Activated CD4-positive, alpha-beta T cell treated with anti-CD3 and anti-CD28 coated beads for 48 hours (primary cell): Measurements from ENCODE around the gene TUBB2A.
"Not testable (repeated sequence)": the region's sequence is repeated elsewhere in the genome, so short reads cannot be mapped to it uniquely, and the experiment has no call there.

Source experiments
- DNase-seq: peaks from one replicate; pipeline ENCODE4 v3.0.0-alpha.2; 2020

The TUBB2A gene

GRCh38 chr6:3152689-3153088 is 4.7 kb downstream of the TUBB2A start:
- no peak for DNase-seq

- DNase-seq: no peak
These were observed 5.7 kb downstream of the TUBB2A start for GRCh38 chr6:3151691-3152090.

- DNase-seq: no peak
These were observed 9.2 kb downstream of the TUBB2A start for GRCh38 chr6:3147914-3148757.

- DNase-seq: no peak
These were observed 12.8 kb downstream of the TUBB2A start for GRCh38 chr6:3144571-3144970.

GRCh38 chr6:3143158-3143557 is 14.2 kb downstream of the TUBB2A start:
- no peak for DNase-seq

- no peak for DNase-seq
These were observed 14.8 kb downstream of the TUBB2A start for GRCh38 chr6:3142536-3142935.

GRCh38 chr6:3140201-3140600 is 17.1 kb downstream of the TUBB2A start:
- no peak for DNase-seq

- no peak for DNase-seq
These were observed 18.0 kb downstream of the TUBB2A start for GRCh38 chr6:3139090-3139903.

GRCh38 chr6:3138341-3138740 is 19.0 kb downstream of the TUBB2A start:
- no peak for DNase-seq

- not testable (repeated sequence) for DNase-seq
These were observed 19.5 kb downstream of the TUBB2A start for GRCh38 chr6:3137873-3138272.

- no peak for DNase-seq
These were observed 20.1 kb downstream of the TUBB2A start for GRCh38 chr6:3137057-3137777.

GRCh38 chr6:3136292-3137011 is 20.9 kb downstream of the TUBB2A start:
- no peak for DNase-seq

- no peak for DNase-seq
These were observed 21.6 kb downstream of the TUBB2A start for GRCh38 chr6:3135668-3136291.

- DNase-seq: no peak
These were observed 23.8 kb downstream of the TUBB2A start for GRCh38 chr6:3133515-3133914.

- DNase-seq: no peak
These were observed 25.6 kb downstream of the TUBB2A start for GRCh38 chr6:3131695-3132094.

GRCh38 chr6:3128356-3129108 is 28.8 kb downstream of the TUBB2A start:
- no peak for DNase-seq

GRCh38 chr6:3125815-3126214 is 31.5 kb downstream of the TUBB2A start:
- no peak for DNase-seq

- DNase-seq: no peak
These were observed 32.7 kb downstream of the TUBB2A start for GRCh38 chr6:3124667-3125066.

GRCh38 chr6:3122823-3123182 is 34.5 kb downstream of the TUBB2A start:
- no peak for DNase-seq

- no peak for DNase-seq
These were observed 36.6 kb downstream of the TUBB2A start for GRCh38 chr6:3120765-3121089.

GRCh38 chr6:3119040-3119723 is 38.2 kb downstream of the TUBB2A start:
- no peak for DNase-seq
